ENCODE data around the gene DNAI2.

DNAI2 gene

DNA sequence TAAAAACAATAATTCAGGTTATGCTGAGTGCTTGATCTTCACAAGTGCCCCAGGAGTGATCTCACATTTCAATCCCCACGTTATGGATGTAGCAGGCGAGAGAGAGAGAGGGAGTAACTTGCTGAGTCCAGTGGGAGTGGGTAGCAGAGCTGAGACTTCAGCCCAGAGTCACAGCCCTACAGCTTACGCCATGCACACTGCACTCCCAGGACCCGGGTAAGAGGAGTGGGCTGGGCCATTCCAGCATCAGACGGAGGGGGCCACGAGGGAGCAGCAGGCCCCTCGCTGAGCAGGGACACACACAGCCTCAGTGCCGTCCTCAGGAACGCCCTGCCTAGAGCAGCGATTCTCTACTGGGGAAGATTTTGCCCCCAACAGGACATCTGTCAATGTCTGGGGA, 42.2 kb downstream of the DNAI2 start:
- DNase-seq, result no peak

DNA sequence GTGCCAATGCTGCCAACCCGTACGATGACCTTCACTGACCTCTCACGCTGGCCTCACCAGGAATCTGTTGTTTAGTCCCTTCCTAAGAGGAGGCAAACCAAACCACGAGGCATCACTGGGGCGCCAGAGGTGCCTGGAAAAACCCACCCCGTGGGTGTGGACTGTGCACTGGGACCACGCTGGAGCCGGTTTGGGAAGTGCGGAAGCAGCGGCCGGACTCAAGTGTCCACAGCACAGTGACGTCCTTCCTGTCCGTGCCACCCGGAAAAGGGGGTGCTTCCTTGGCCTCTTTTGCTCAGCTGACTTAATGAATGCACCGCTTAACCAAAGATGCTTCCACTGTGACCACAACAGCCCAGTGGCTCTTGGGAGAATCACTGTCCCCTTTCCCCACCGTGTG, 43.0 kb downstream of the DNAI2 start:
- no peak for DNase-seq

DNA sequence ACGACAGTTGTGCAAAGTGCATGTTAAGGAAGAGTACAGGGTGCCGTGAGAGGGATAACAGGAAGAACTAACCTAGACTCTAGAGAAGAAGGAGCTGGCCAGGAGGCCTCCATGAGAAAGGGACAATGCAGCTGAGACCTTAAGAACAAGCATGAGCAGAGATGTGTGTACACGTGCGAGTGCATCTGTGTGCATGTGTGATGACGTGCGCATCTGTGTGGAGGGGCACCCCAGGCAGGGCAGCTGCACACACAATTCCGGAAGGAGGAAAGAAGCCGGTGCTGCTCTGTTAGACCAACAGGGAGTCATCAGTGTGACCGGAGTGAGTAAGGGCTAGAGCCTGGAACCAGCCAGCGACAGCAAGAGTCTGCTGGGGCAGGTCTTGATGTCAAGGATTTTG, 44.4 kb downstream of the DNAI2 start:
- no peak for DNase-seq

DNA sequence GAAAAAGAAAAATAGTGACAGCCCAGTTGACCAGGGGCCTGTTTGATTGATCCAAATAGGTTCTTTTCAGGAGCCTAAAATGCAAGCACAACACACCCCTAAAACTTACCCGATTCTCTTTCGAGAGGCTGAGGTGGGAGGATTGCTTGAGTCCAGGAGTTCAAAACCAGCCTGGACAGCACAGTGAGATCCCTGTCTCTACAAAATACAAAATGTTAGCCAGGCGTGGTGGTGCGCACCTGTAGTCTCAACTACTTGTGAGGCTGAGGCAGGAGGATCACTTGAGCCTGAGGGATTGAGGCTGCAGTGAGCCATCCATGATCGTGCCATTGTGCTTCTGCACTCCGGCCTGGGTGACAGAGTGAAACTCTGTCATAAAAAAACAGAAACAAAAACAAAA, 50.5 kb downstream of the DNAI2 start:
- no peak for DNase-seq

DNA sequence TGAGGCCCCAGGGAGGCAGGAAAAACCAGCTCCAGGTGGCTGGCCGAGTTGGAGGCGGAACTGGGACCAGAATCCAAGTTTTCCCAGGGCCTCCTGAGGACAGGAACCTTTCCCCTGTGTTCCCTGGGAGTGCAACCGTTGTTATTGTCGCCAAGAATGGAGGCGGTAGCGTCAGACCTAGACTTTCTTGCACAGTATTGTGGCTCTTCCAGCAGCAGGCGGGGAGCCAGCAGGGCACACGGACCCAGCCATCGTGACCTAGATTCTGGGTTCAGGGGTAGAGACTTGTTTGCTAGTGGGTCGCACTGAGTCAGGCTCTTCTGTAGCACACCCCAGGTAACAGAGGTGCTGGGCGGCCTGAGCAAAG, 51.3 kb downstream of the DNAI2 start:
- no peak for DNase-seq

DNA sequence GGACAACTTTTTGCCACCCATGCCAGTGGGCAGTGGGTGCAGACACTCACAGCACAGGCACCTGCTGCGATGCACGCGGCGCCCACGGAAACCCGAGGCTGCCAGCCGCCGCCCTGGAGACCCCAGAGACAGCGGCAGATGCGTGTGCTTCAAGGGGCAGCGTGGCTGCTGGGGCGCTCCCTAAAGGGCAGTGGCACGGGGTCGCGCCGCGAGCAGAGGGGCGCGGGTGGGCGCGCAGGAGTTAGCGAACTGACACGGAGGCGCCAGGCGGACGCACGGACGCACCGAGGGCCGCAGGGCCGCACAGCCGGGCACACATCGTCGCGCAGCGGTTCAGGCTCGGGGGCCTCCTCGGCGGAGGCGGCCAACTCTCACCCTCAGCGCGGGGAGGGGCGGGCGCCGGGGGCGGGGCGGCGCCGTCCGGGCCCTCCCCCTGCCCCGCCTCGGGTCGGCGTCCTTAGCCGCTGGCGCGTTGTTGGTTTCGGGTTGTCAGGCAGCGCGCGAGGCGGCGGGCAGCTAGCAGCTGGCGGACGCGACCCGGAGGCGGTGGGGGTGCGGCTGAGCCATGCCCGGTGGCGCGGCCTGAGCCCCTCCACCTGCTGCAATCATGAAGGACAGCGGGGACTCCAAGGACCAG, 51.8 kb downstream of the DNAI2 start, which contains the start of gene KIF19:
TSS of gene KIF19 (plus strand) at position 484 of the 637 bp plus-strand sequence. CDS start at position 608, 124 bp downstream.
- peak in 3 of 4 experiments; percentile 8 to 16 (median 13) for DNase-seq

DNA sequence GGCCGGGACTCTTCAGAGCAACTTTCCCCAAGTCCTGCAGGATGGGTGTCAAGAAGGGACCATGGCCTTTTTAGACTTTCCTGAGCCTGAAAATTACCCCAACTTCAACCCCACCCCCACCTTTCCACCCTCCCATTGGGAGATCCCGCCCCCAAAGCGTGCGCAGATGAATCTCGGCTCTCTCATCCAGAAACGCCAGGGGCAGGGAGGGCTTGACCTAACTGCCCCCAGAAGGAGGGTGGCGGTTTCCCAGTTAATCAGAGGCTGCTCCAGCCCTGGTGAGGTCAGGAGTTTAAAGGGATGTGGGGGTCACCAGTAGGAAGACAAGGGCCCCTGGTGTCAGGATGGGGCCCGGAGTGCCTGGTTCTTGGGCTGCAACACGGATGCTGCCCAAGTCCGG, 52.5 kb downstream of the DNAI2 start:
- no peak for DNase-seq

DNA sequence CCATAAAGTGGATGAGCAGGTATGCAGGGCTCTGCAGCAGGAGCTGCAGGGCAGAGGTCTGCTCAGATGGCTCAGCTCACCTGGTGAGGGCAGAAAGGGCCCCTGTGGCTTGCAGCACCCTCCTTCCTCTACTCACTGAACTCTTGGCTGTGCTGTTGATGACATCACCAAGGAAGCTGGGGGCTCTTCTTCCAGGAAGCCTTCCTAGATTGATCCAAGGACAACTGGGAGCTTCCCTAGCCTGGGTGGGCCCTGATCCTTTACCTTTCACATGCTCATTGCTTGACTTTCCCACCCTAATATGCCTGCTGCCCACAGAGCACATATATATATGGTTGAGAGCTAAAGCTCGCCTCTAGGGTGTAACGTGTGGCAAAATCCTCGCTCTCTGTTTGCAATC, 54.5 kb downstream of the DNAI2 start:
- no peak for DNase-seq

DNA sequence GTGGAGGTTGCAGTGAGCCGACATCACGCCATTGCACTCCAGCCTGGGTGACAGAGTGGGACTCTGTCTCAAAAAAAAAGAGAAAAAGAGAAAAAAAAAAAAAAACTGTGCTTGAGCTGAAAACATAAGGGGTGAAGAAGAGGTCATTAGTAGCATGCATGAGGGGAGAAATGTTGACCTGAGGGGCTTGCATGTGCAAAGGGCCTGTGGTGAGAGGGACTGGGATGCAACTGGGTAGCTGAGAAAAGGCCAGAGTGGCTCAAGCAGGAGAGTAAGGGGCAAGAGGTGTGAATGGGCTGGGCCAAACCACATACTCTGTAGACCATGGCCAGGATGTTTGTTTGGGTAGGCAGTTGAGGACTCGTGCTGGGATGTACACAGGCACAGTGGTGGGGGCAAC, 55.3 kb downstream of the DNAI2 start:
- DNase-seq, result no peak

DNA sequence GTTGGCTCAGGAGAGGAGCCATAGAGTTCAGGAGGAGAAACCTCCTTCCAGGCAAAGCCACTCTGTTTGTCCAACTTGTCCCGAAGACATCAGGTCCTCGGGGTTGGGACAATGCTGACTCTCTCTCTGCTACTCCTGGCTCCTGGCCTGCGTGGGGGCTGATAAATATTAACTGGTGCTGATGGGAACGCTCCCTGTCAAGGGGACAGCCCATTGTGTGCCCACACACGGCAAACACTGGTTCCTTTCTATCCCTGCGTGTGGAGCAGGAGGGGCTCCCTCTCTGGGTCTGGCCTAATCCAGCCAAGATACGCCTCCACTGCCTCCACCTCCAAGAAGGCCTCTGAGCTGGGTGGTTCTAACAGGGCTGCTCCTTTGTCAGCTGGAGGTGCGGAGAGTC, 56.4 kb downstream of the DNAI2 start:
- DNase-seq, result no peak

DNA sequence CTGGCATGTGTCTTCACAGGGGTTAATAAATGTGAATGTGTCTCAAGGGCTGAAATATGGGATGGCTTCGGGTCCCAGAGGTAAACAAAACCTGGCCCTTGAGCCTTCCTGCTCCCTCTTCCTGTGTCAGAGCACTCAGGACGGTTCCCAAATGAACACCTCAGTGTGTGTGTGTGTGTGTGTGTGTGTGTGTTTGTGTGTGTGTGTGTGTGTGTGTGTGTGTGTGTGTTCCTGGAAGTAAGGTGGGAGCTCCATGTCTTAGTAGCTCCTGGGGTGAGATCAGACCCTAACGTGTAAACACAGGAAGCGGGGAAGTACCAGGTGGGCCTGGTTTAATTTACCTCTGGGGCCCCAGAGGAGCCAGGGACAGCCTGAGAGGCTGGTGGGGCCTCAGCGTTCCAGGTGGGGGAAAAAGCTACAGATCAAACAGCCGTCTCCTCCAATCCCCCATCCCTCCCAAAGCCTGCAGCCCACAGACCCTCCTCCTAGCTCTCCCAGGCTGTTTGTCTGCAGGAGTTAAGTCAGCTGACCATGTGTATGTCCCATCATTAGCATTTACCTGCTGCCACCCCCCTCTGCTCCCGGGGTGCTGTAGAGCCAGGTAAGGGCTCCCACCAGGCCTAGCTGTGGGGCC, 58.1 kb downstream of the DNAI2 start:
- DNase-seq, result no peak

DNA sequence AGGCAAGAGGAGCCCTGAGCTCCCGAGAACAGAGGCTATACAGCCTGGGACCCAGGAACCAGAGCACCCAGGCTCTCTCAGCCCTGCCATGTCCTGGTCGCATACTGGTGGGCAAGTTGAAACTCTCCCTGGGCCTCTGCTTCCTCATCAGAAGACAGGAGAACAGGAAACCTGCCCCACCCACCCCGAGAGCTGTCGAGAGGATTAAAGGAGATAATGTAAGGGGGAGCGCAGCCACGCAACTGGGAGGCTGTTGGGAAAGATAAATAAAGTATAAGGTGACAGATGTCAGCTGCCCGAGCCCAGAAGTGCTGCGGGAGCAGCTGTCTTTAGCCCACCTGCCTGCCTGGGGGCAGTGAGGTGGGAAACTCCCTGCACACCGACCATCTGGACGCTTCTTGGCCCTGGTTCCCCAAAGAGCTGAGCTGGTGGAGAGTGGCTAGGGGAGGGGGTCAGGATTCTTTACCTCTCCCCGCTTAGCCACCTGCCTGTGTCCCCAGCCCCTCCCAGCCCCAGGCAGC, 58.8 kb downstream of the DNAI2 start:
- no peak for DNase-seq

DNA sequence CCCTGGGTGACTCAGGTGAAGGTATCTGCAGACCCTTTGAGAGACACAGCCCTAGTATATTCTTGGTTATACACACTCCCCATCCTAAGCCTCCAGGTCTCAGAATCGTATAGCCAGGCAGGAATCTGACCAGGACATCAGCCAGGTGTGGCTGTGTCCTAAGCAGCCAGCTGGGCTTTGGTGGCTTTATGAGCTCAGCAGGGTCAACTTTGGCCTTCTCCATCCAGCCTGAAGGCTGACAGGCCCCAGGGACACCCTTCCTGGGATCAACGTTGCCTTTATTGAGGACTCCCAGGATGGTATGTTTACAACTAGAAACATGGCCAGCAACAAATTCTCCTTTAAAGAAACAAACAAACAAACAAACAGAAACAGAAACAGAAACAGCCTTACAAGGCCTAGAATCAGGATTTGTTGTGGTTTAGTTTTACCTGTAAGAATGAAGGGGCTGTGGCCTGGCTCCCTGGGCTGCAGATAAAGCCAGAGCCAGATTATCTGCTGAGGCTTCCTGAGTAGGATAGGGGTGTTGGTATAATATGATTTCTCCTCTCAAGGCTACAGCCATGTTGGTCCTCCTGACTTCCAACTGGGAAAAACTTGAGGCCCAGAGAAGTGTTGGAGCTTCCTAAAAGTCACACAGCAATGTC, 60.5 kb downstream of the DNAI2 start:
- DNase-seq, result no peak

DNA sequence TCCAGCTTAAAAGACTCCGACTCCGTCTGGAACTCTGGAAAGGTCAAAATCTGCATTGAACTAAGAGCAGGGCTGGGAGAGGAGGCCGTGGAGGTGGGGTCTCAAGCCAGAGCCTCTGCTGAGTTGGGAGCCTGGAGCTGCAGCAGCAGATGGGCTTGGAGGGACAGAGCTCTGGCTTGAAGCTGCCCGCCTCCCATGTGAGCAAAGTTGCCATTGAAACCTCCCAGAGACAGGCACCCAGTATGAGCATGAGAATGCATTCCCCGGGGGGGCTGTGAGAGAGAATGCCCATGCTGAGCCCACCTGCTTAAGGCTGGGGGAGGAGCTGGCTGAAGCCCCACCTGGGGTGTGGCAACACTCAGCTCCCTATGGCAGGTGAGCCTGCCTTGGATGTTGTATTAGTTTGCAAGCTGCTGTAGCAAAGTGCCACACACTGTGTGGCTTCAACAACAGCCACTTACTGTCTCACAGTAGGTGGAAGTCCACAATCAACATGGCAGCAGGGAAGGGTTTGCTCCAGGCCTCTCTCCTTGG, 61.6 kb downstream of the DNAI2 start:
- no peak for DNase-seq

DNA sequence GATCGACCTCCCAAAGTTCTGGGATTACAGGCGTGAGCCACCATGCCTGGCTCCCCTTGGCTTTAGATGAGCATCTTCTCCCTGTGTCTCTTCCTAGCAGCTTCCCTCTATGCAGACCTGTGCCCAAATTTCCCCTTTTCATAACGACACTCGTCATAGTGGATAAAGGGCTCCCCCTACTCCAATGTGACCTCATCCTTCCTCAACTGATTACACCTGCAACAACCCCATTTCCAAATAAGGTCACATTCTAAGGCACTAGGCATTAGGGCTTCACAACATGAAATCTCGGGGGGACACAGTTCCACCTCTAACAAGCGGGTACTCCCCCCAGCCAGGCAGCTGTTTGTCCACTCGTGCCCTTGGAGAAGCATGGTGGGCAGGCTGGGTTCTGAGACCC, 62.3 kb downstream of the DNAI2 start:
- no peak for DNase-seq

DNA sequence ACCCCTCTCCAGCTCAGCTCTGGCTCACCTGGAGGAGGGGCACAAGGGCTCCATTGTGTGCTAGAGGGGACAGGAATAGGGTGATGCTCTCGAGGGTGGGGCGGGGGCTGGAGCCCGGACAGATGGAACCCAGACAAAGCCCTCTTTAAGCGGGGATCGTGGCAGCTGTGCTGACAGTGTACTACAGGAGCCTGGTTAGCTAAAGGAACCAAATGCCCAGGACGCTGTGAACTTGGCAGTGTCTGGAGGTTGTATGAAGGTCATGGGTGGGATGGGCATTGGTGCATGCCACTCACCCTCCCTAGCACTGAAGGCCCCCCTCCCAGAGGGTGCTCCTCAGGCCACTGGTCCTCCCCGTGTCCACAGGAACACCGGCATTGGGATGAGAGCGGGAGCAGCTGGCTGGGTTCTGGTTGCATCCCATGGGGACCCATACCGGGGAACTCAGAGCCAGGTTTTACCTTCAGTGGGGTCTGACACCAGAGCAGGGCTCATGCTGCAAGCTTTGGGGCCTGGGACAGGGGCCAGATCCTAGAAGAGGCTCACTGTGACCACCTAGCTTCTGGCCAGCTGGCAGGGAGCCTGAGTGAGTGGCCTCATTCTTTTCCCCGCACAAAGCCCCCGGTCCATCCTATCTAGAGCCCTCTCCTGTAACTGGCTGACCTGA, 63.9 kb downstream of the DNAI2 start:
- DNase-seq, result no peak

DNA sequence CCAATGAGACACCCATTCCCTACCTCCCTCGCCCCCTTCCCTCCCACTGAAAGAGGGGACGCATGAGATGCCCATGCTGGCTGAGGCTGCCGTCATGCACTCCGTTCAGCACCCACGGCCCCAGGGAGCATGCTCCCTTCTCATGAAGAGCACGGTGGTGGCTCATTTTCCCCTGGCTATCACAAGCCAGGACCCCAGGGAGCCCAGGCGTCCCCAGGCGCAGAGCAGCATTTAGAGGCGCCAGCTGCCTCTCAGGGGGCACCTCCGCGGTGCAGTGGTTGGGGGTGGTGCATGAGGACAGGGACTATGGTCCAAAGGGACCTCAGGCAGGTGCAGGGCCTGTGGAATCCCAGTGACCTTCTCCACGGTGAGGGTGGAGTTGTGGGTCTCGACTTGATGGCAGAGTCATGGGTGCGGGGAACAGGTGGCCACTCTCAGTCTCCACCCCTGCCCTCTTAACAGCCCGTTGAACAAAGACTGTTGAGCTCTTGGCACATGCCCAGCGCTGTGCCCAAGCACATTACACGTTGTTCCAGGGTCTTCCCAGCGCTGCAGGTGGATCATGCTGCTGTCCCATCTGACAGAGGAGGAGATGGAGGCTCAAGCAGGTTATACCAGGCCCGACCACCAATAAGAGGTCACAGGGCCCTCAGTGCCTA, 65.6 kb downstream of the DNAI2 start:
- no peak for DNase-seq

DNA sequence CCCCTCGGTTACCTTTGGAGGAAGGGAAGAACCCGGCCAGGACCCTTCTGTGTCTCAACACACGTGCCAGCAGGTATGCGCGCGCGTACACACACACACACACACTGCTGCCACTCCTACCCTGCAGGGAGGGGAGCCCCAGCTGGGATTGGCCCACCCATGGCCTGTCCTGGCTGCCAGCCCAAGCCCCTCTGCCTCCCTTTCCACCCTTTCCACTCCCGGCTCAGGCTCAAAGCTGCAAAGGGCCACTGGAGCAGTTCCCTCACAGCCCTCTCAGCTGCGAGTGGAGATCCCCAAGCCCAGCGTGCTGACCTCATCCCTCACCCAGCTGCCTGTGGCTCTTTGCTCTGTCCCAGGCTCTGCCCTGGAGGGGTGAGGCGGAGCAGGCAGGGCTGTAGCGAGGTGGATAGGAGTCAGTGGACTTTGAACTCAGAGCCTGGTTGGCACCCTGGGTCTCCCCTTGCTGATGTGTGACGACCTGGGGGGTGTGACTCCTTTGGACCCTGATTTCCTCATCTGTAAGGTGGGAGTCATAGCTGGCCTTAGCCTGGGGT, 66.5 kb downstream of the DNAI2 start:
- no peak for DNase-seq

DNA sequence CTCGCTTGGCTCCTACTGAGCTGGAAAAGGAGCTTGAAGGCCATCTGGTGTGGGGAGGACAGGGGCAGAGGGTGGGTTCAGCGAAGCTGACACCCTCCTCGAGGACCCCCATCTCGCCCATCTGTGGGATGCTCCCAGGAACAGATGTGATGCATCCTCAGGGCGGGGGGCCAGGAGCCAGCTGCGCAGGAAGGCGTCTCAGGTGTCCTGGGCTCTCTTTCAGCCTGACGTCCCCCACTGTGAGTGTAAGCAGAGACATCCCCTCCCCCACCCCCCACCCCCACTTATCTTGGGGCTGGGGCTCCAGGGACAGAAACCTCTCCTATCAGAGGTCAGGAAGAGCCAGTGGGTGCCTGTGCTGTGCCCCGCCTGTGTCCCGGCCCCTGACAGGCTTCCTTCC, 68.2 kb downstream of the DNAI2 start:
- no peak for DNase-seq

DNA sequence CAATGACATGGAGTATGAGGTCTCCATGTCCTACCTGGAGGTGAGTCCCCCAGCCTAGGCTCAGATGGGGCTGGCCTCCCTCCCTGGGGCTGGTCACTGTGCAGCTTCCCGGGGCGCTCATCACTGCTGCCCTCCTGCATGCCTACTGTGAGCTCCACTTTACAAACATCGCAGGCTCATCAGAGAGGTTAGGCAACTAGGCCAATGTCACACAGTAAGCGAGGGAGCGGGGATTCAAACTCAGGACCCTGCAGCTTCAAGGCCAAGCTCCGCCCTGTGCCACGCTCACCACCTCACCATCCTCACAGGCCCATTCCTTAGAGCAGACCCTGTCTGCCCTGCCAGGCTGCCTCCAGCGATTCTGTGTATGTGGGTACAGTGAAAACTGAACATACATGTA, 69.1 kb downstream of the DNAI2 start:
- DNase-seq, result no peak

DNA sequence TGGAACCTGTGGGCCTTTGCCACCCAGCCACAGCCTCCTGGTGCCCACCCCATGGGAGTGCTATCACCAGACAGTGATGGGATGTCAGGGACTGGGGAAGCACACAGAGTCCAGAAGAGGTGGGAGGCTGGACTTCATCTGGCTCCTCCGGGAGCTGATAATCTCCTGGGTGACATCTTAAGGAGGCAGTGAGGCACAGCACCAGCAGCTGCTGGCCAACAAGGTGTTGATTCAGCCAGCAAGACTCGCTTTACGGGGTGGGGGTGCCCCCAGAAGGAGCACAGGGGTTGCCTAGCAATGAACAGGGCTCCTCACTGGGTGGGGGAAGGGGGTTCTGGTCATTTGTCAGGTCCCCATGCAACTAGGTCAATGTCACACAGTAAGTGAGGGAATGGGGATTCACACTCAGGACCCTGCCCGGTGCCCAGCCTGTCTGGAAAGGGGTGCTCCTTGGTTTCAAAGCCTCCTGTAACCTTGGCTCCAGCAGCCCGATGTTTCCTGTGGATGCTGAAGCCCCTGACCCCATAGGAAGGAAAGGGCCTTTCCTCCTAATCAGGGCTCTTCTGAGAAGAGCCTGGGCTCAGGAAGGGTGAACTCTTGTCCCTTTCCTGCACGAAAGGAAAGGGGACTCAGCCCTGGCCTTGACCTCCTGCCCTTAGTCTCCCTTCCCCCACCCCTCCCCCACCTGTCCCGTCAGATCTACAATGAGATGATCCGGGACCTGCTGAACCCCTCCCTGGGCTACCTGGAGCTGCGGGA, 69.7 kb downstream of the DNAI2 start:
- DNase-seq, result no peak

DNA sequence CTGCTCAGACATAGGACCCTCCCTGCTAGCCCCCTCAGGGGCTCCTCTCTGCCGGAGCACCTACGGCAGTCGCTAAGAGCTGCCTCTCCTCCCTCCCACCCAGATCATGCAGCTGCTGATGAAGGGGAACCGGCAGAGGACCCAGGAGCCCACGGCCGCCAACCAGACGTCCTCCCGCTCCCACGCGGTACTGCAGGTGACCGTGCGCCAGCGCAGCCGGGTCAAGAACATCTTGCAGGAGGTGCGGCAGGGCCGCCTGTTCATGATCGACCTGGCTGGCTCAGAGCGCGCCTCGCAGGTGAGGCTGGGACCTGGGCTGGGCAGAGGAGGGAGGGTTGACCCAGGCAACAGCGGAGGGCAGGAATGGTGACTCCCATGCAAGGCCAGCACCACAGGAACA, 70.6 kb downstream of the DNAI2 start:
- no peak for DNase-seq
